Activated T-helper 17 cell treated with anti-CD3 and anti-CD28 coated beads, Interleukin-2, amount 50 U/mL, for 72 hours (primary cell): ENCODE results near the gene NPM3. TPM values are rescaled to one million over a fixed set of nuclear protein-coding genes. Genes with fewer than 3 reads are reported as not detected.

Experiments used
- total RNA-seq, 2 donors: library from RNA; stranded (reverse); gene quantifications; one replicate each; pipeline ENCODE4 v1.2.3, GENCODE V29; 2022

Gene NPM3
- total RNA-seq, 2 donors from 2014 or later: 72.6 to 162 TPM

Other genes with a start within 250 kb of the NPM3 start
- gene POLL, start 195.2 kb downstream of the NPM3 start, total RNA-seq: 10 to 100 TPM; 26.3 to 46.8 TPM
- gene DPCD, start 195.1 kb downstream of the NPM3 start, total RNA-seq: 10 to 100 TPM; 10.6 to 19.2 TPM
- gene FBXW4, start 88.3 kb downstream of the NPM3 start, total RNA-seq: 10 to 100 TPM; 37.1 to 41.6 TPM
- not detected for gene FGF8, start 7.3 kb downstream of the NPM3 start, total RNA-seq
- 100 to 1,000 TPM; 119 to 291 TPM for gene OGA, start 35.0 kb upstream of the NPM3 start, total RNA-seq
- 10 to 100 TPM in 1 of 2 donors, 1 to 10 TPM in 1; 4.5 to 39.3 TPM for gene KCNIP2, start 60.4 kb upstream of the NPM3 start, total RNA-seq